PC-3 (cell line): ENCODE data around the gene TCF3. TPM values are rescaled to one million over a fixed set of nuclear protein-coding genes. Genes with fewer than 3 reads are reported as not detected.
"Not testable (repeated sequence)": the region's sequence is repeated elsewhere in the genome, so short reads cannot be mapped to it uniquely, and the experiment has no call there.

Source experiments
- ATAC-seq: fragments of 200-7000 bp; cut with Tn5 transposase; 2 replicates; pipeline ENCODE4 v1.9.1; 2020; ENCODE audit warnings: mild to moderate bottlenecking, moderate library complexity
- BruUV-seq: library from RNA; stranded (reverse); fragments of 400-500 nt; replicated peaks from 2 replicates; lab custom pipeline; 2021; lab: Mats Ljungman, UMichigan
- CTCF ChIA-PET: fragments of 300-600 bp; sonication (Branson Sonifier 250); formaldehyde crosslinking; loops from one replicate; lab custom pipeline; 2022; ENCODE audit warnings: antibody characterized with exemption; lab: Charles Lee
- POLR2A ChIA-PET: fragments of 300-600 bp; sonication (Branson Sonifier 250); formaldehyde crosslinking; loops from one replicate; lab custom pipeline; 2022; ENCODE audit warnings: antibody characterized with exemption; ENCODE audit not compliant: unreplicated experiment; lab: Charles Lee
- DNase-seq: peaks from one replicate; pipeline ENCODE4 v3.0.0-alpha.2; 2015
- H2AFZ ChIP-seq: fragments of 300-600 bp; sonication (generic); 2 replicates; pipeline ENCODE4 v1.6.0; 2016; ENCODE audit warnings: antibody characterized with exemption, low read length
- H3F3A ChIP-seq: fragments of 300-600 bp; sonication (generic); one replicate; pipeline ENCODE4 v1.6.0; 2017; ENCODE audit warnings: antibody characterized with exemption, low read length, control low read depth, mild to moderate bottlenecking; ENCODE audit not compliant: unreplicated experiment
- H3K27ac ChIP-seq: fragments of 300-600 bp; sonication (generic); 2 replicates; pipeline ENCODE4 v1.5.1; 2016; ENCODE audit warnings: mild to moderate bottlenecking, low read length
- H3K27me3 ChIP-seq: fragments of 300-600 bp; sonication (generic); 2 replicates; pipeline ENCODE4 v1.6.1; 2016; ENCODE audit warnings: low read length, mixed read lengths
- H3K36me3 ChIP-seq: fragments of 300-600 bp; sonication (generic); 2 replicates; pipeline ENCODE4 v1.6.1; 2016; ENCODE audit warnings: low read depth, mixed run types, low read length, mixed read lengths
- H3K4me1 ChIP-seq: fragments of 300-600 bp; sonication (generic); 2 replicates; pipeline ENCODE4 v1.5.1; 2016; ENCODE audit warnings: low read length; ENCODE audit not compliant: insufficient read depth
- H3K4me2 ChIP-seq: fragments of 300-600 bp; sonication (generic); 2 replicates; pipeline ENCODE4 v1.6.0; 2016; ENCODE audit warnings: low read length
- H3K4me3 ChIP-seq: fragments of 300-600 bp; sonication (generic); 2 replicates; pipeline ENCODE4 v1.5.1; 2016; ENCODE audit warnings: mild to moderate bottlenecking, low read length, mixed read lengths
- H3K79me2 ChIP-seq: fragments of 300-600 bp; sonication (generic); 2 replicates; pipeline ENCODE4 v1.6.1; 2017; ENCODE audit warnings: low read length, mixed read lengths
- H3K9ac ChIP-seq: fragments of 300-600 bp; sonication (generic); 2 replicates; pipeline ENCODE4 v1.6.0; 2016; ENCODE audit warnings: mild to moderate bottlenecking, low read length
- H3K9me2 ChIP-seq: fragments of 300-600 bp; sonication (generic); replicated peaks from 2 replicates; pipeline ENCODE4 v1.6.1; 2016; ENCODE audit warnings: mixed run types, low read length, mixed read lengths
- H3K9me3 ChIP-seq: fragments of 300-600 bp; sonication (generic); 2 replicates; pipeline ENCODE4 v1.6.1; 2016; ENCODE audit warnings: low read length, mixed read lengths
- H4K20me1 ChIP-seq: fragments of 300-600 bp; sonication (generic); 2 replicates; pipeline ENCODE4 v1.6.1; 2016; ENCODE audit warnings: low read length, mixed read lengths
- EZH2 ChIP-seq: fragments of 300-600 bp; sonication (generic); IDR thresholded peaks from one replicate; pipeline ENCODE4 v1.6.1; 2017; ENCODE audit warnings: antibody characterized with exemption, mild to moderate bottlenecking, low read length; ENCODE audit not compliant: unreplicated experiment
- EZH2phosphoT487 ChIP-seq: fragments of 300-600 bp; sonication (generic); IDR thresholded peaks from 2 replicates; pipeline ENCODE4 v1.6.1; 2018; ENCODE audit warnings: mild to moderate bottlenecking, antibody characterized with exemption, low read length, borderline replicate concordance
- intact Hi-C: fragments of 100-400 bp; cut with micrococcal nuclease; formaldehyde crosslinking; loops from 2 replicates; pipeline ENCODE4 v1.9.0; 2023
- total RNA-seq: library from RNA; depleted of rRNA; stranded (reverse); fragments of >200 nt; gene quantifications from 2 replicates; pipeline ENCODE4 v1.2.3, GENCODE V29; 2014
- TF ChIP-seq, protein P1 (sequence below): fragments of 300-600 bp; sonication (generic); conservative IDR thresholded peaks from 2 replicates; pipeline ENCODE4 v1.5.1; 2017; ENCODE audit warnings: antibody characterized with exemption, low read depth, mild to moderate bottlenecking, low read length

The TCF3 gene
- total RNA-seq, 1 experiment from 2014 or later: 147 TPM

DNA sequence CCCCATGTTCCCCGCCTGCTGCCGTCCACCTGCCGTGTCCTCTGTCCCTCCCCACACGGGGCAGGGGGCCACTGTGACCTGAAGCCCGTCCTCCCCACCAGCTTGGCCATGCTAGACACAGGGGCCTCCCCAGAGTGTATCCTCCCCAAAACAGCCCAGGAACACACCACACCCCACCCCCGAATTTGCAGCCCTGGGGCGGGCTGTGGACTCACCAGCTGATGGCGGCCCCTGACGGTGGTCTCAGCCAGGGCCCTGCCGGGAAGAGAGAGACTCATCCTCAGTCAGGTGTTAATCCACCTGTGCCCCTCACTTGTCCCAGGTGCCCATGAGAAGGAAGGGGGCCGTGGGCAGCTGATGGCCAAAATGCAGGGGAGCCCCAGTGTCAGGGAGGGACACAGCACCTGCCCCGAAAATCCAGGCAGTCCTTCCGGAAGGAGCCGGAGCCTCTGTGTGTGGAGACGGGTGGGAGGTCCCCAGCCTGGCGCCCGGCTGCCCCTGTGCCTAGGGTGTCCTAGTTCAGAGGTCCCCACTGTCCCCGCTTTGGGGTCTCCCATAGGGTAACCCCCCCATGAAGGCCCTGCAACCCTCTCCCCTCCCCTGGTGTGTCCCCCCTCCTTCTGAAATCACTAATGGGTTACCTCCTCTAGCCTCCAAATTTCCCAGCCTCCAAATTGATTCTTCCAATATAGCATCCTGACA is 39.3 kb upstream of the TCF3 start:
- ATAC-seq: no peak
- no TSS peak for BruUV-seq
- POLR2A ChIA-PET: no interaction called here

DNA sequence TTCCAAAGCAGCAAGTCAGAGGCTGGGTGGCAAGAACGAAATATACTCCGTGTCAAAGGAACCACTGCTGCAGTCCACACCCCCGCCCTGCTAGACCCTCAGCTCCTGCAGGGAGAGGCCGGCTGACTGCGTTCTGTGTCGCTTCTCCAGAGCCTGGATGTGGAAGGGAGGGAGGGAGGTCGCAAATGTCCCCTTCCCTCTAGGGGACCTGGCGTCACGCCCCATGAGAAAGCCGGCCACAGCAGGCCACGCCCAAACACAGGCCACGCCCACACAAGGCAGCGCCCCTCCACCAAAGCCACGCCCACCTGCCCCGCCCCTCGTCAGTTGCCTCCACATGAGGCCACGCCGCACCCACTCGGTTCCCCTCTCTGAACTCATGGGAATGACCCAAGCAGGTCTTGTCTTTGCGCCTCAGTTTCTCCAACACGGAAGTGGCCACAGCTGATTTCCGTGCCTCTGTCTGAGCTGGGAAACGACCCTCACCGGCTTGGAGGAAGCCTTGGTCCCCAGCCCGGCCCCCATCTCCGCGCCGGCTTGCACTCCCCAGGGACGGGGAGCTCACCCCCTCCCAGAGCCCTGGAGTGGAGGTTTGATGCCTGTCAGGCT is 38.4 kb upstream of the TCF3 start:
- DNase-seq: peak; percentile 51
- Histone ChIP-seq H3K4me2 (peak overlapping the region; percentile 39; the same call in 1 of the 2 replicates), H3K79me2 (no peaks in the 10 kb centered on the region), H3K36me3 (no peaks in the 10 kb centered on the region), H3K9me3 (no peaks in the 10 kb centered on the region), H3K27me3 (no peaks in the 10 kb centered on the region), H3K4me3 (no peak overlapping the region), H3K9me2 (no peaks in the 10 kb centered on the region), H2AFZ (no peak overlapping the region), H3F3A (no peaks in the 10 kb centered on the region), H3K9ac (no peak overlapping the region), H3K4me1 (no peaks in the 10 kb centered on the region), H4K20me1 (no peaks in the 10 kb centered on the region), H3K27ac (no peak overlapping the region)
- POLR2A ChIA-PET: no interaction called here
- no TSS peak for BruUV-seq
- CTCF ChIA-PET: no interaction called here
- ATAC-seq: peak; percentile 46; the same call in 1 of the 2 replicates
- no peak for TF ChIP-seq EZH2
- TF ChIP-seq, protein P1, sequence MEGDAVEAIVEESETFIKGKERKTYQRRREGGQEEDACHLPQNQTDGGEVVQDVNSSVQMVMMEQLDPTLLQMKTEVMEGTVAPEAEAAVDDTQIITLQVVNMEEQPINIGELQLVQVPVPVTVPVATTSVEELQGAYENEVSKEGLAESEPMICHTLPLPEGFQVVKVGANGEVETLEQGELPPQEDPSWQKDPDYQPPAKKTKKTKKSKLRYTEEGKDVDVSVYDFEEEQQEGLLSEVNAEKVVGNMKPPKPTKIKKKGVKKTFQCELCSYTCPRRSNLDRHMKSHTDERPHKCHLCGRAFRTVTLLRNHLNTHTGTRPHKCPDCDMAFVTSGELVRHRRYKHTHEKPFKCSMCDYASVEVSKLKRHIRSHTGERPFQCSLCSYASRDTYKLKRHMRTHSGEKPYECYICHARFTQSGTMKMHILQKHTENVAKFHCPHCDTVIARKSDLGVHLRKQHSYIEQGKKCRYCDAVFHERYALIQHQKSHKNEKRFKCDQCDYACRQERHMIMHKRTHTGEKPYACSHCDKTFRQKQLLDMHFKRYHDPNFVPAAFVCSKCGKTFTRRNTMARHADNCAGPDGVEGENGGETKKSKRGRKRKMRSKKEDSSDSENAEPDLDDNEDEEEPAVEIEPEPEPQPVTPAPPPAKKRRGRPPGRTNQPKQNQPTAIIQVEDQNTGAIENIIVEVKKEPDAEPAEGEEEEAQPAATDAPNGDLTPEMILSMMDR: no peak
- no peak for TF ChIP-seq EZH2phosphoT487
- intact Hi-C loops: no loop called here

More for the DNA sequence above, 39.3 kb upstream of the TCF3 start:
- Histone ChIP-seq H3K36me3 (no peaks in the 10 kb centered on the region), H3K27me3 (no peaks in the 10 kb centered on the region), H3K79me2 (no peaks in the 10 kb centered on the region), H3K4me3 (no peak overlapping the region), H3K27ac (no peak overlapping the region), H3K4me1 (no peaks in the 10 kb centered on the region), H2AFZ (no peak overlapping the region), H3F3A (no peaks in the 10 kb centered on the region), H3K4me2 (no peak overlapping the region), H4K20me1 (no peaks in the 10 kb centered on the region), H3K9me3 (no peaks in the 10 kb centered on the region), H3K9ac (no peak overlapping the region), H3K9me2 (no peaks in the 10 kb centered on the region)
- intact Hi-C loops: no loop called here
- DNase-seq: no peak
- CTCF ChIA-PET: no interaction called here
- TF ChIP-seq EZH2 (no peak), EZH2phosphoT487 (no peak)
- TF ChIP-seq, protein P1: no peak

GRCh38 chr19:1685785-1686184 is 33.4 kb upstream of the TCF3 start:
- H3K79me2 ChIP-seq, H3K4me1 ChIP-seq, H3K4me3 ChIP-seq, ATAC-seq, H3K4me2 ChIP-seq, BruUV-seq, H3K9ac ChIP-seq, H3K27ac ChIP-seq, H3K9me2 ChIP-seq, CTCF ChIA-PET, H3F3A ChIP-seq, H3K9me3 ChIP-seq, H4K20me1 ChIP-seq, POLR2A ChIA-PET, H3K36me3 ChIP-seq, intact Hi-C loops, DNase-seq, H2AFZ ChIP-seq: not testable (repeated sequence)
- peaks cover 10% of the 10 kb centered on the region for H3K27me3 ChIP-seq
